ENCODE measurements around the gene B4GALT1. TPM values are rescaled to one million over a fixed set of nuclear protein-coding genes. Genes with fewer than 3 reads are reported as not detected.

Gene B4GALT1
- total RNA-seq, 1 experiment from 2014 or later, result 32.0 TPM

- ChIA-PET POLR2A (ENCODE audit: low non-redundant PET) (no interaction called here), CTCF (no interaction called here)
- DNase-seq (ENCODE audit: low spot score), result no peak
- Histone ChIP-seq H3K9me3 (ENCODE audit: low read depth, low read length, poor library complexity, severe bottlenecking) (no peaks in the 10 kb centered on the region), H3K4me1 (ENCODE audit: insufficient read depth, low read length, poor library complexity, severe bottlenecking) (peaks cover 11% of the 10 kb centered on the region), H3K27ac (ENCODE audit: low read depth, low read length, poor library complexity, severe bottlenecking) (peak overlapping the region; percentile 30), H3K27me3 (replicated peaks; ENCODE audit: insufficient read depth, low read depth, low read length, poor library complexity) (no peaks in the 10 kb centered on the region), H3K4me3 (ENCODE audit: low read depth, low read length, poor library complexity, severe bottlenecking) (no peak overlapping the region), H3K36me3 (ENCODE audit: insufficient read depth, low read length, poor library complexity, severe bottlenecking) (peaks cover 14% of the 10 kb centered on the region)
- TF ChIP-seq EZH2 (IDR thresholded peaks at IDR 0.05; ENCODE audit: borderline replicate concordance, low read depth, low read length, poor library complexity, severe bottlenecking) (no peak), CTCF (conservative IDR thresholded peaks at IDR 0.05; ENCODE audit: low read depth, low read length) (no peak)
- intact Hi-C loops (cut with micrococcal nuclease; ENCODE audit: unreplicated experiment), result no loop called here
- no TSS peak for BruUV-seq (replicated peaks)
Measured at GRCh38 chr9:33136721-33137670, 30.1 kb downstream of the B4GALT1 start.

DNA sequence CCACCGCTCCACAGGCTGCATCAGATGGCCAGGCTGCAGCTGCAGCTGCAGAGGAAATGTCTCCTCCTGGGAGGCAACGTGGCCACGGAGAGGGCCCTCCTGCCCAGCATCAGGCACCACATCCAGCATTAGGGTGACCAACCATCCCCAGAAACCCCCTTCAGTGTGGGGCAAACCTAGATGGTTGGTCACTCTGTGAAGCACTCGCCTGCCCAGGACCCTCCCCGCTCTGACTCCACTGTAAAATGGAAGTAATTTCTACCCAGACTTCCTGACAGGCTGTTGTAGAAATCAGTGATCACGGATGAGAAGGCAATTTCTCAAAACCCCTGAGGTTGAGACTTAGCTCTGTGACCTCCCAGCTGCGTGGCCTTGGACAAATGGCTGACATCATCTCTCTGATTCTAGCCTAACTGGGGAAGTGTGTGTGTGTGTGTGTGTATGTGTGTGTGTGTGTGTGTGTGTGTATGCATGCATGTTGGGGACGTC lies 31.6 kb downstream of the B4GALT1 start:
- Histone ChIP-seq H3K36me3 (ENCODE audit: insufficient read depth, low read length, poor library complexity, severe bottlenecking) (peaks cover 14% of the 10 kb centered on the region), H3K9me3 (ENCODE audit: low read depth, low read length, poor library complexity, severe bottlenecking) (no peaks in the 10 kb centered on the region), H3K27me3 (replicated peaks; ENCODE audit: insufficient read depth, low read depth, low read length, poor library complexity) (no peaks in the 10 kb centered on the region), H3K4me3 (ENCODE audit: low read depth, low read length, poor library complexity, severe bottlenecking) (no peak overlapping the region), H3K27ac (ENCODE audit: low read depth, low read length, poor library complexity, severe bottlenecking) (no peak overlapping the region), H3K4me1 (ENCODE audit: insufficient read depth, low read length, poor library complexity, severe bottlenecking) (peaks cover 4% of the 10 kb centered on the region)
- CTCF ChIA-PET, result no interaction called here
- intact Hi-C loops (cut with micrococcal nuclease; ENCODE audit: unreplicated experiment), result no loop called here
- no TSS peak for BruUV-seq (replicated peaks)
- no peak for DNase-seq (ENCODE audit: low spot score)
- POLR2A ChIA-PET (ENCODE audit: low non-redundant PET), result interaction anchor here (0.6 kb wide), 1 partner anchor 610 kb away, joined by 3 read pairs; no protein-coding TSS in a partner anchor
- TF ChIP-seq CTCF (conservative IDR thresholded peaks at IDR 0.05; ENCODE audit: low read depth, low read length), result no peak
- TF ChIP-seq EZH2 (IDR thresholded peaks at IDR 0.05; ENCODE audit: borderline replicate concordance, low read depth, low read length, poor library complexity, severe bottlenecking), result no peak

- H3K27ac ChIP-seq (ENCODE audit: low read depth, low read length, poor library complexity, severe bottlenecking), result no peak overlapping the region
- no peak for DNase-seq (ENCODE audit: low spot score)
- no peak for TF ChIP-seq CTCF (conservative IDR thresholded peaks at IDR 0.05; ENCODE audit: low read depth, low read length)
- TF ChIP-seq EZH2 (IDR thresholded peaks at IDR 0.05; ENCODE audit: borderline replicate concordance, low read depth, low read length, poor library complexity, severe bottlenecking), result no peak
- H3K9me3 ChIP-seq (ENCODE audit: low read depth, low read length, poor library complexity, severe bottlenecking), result no peaks in the 10 kb centered on the region
- H3K27me3 ChIP-seq (replicated peaks; ENCODE audit: insufficient read depth, low read depth, low read length, poor library complexity), result no peaks in the 10 kb centered on the region
- H3K4me1 ChIP-seq (ENCODE audit: insufficient read depth, low read length, poor library complexity, severe bottlenecking), result peaks cover under 1% of the 10 kb centered on the region
- intact Hi-C loops (cut with micrococcal nuclease; ENCODE audit: unreplicated experiment), result no loop called here
- ChIA-PET CTCF (no interaction called here), POLR2A (ENCODE audit: low non-redundant PET) (interaction anchor here (0.6 kb wide), 1 partner anchor 609 kb away, joined by 3 read pairs; no protein-coding TSS in a partner anchor)
- H3K4me3 ChIP-seq (ENCODE audit: low read depth, low read length, poor library complexity, severe bottlenecking), result no peak overlapping the region
- peaks cover 16% of the 10 kb centered on the region for H3K36me3 ChIP-seq (ENCODE audit: insufficient read depth, low read length, poor library complexity, severe bottlenecking)
- no TSS peak for BruUV-seq (replicated peaks)
Measured at GRCh38 chr9:33135031-33135461, 32.1 kb downstream of the B4GALT1 start.
